ENCODE measurements around the gene TARS2.

DNA sequence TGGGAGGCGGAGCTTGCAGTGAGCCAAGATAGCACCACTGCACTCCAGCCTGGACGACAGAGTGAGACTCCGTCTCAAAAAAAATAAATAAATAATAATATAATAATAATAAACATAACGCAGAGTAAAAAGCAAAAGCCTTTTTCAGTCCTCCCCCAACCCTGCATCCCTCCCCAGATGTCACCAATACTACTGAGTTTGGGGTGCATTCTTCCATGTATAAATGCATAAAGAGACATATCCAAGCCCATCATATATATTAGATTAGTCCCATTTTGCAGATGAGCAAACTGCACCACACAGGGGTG lies 61.1 kb downstream of the TARS2 start:
- TF ChIP-seq, protein P1, sequence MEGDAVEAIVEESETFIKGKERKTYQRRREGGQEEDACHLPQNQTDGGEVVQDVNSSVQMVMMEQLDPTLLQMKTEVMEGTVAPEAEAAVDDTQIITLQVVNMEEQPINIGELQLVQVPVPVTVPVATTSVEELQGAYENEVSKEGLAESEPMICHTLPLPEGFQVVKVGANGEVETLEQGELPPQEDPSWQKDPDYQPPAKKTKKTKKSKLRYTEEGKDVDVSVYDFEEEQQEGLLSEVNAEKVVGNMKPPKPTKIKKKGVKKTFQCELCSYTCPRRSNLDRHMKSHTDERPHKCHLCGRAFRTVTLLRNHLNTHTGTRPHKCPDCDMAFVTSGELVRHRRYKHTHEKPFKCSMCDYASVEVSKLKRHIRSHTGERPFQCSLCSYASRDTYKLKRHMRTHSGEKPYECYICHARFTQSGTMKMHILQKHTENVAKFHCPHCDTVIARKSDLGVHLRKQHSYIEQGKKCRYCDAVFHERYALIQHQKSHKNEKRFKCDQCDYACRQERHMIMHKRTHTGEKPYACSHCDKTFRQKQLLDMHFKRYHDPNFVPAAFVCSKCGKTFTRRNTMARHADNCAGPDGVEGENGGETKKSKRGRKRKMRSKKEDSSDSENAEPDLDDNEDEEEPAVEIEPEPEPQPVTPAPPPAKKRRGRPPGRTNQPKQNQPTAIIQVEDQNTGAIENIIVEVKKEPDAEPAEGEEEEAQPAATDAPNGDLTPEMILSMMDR (IDR thresholded peaks at IDR 0.05; ENCODE audit: poor library complexity), result no peak
- TF ChIP-seq EZH2phosphoT487 (IDR thresholded peaks at IDR 0.05; ENCODE audit: low read depth, severe bottlenecking, unreplicated experiment) (no peak), EZH2 (IDR thresholded peaks at IDR 0.05; ENCODE audit: borderline replicate concordance) (no peak)
